ENCODE results near the gene AGPAT3.

Gene AGPAT3

GRCh38 chr21:44019568-44019958 lies 154.5 kb downstream of the AGPAT3 start:
- DNase-seq: no peak
- in situ Hi-C loops (cut with HindIII; ENCODE audit: low pct_ligation_motif_present, low sequenced_read_pairs): no loop called here
- Histone ChIP-seq H3K27me3 (replicated peaks) (no peaks in the 10 kb centered on the region), H3K4me3 (ENCODE audit: low read depth, low read length) (no peak overlapping the region), H3K36me3 (replicated peaks) (no peaks in the 10 kb centered on the region), H3K27ac (no peak overlapping the region)
- no peak for TF ChIP-seq CTCF (IDR thresholded peaks at IDR 0.05; ENCODE audit: low read depth, low read length, missing control alignments)

GRCh38 chr21:44020551-44020950 lies 155.5 kb downstream of the AGPAT3 start:
- Histone ChIP-seq H3K4me3 (ENCODE audit: low read depth, low read length) (no peak overlapping the region), H3K27ac (no peak overlapping the region), H3K27me3 (replicated peaks) (no peaks in the 10 kb centered on the region), H3K36me3 (replicated peaks) (no peaks in the 10 kb centered on the region)
- TF ChIP-seq CTCF (IDR thresholded peaks at IDR 0.05; ENCODE audit: low read depth, low read length, missing control alignments): no peak
- DNase-seq: no peak
- in situ Hi-C loops (cut with HindIII; ENCODE audit: low pct_ligation_motif_present, low sequenced_read_pairs): no loop called here

GRCh38 chr21:44021064-44021463 lies 156.0 kb downstream of the AGPAT3 start:
- no peak overlapping the region for H3K4me3 ChIP-seq (ENCODE audit: low read depth, low read length)
- H3K27me3 ChIP-seq (replicated peaks): no peaks in the 10 kb centered on the region
- no peak overlapping the region for H3K27ac ChIP-seq
- in situ Hi-C loops (cut with HindIII; ENCODE audit: low pct_ligation_motif_present, low sequenced_read_pairs): no loop called here
- H3K36me3 ChIP-seq (replicated peaks): no peaks in the 10 kb centered on the region
- TF ChIP-seq CTCF (IDR thresholded peaks at IDR 0.05; ENCODE audit: low read depth, low read length, missing control alignments): no peak
- no peak for DNase-seq

- H3K27ac ChIP-seq: no peak overlapping the region
- no peak for DNase-seq
- no peak overlapping the region for H3K4me3 ChIP-seq (ENCODE audit: low read depth, low read length)
- in situ Hi-C loops (cut with HindIII; ENCODE audit: low pct_ligation_motif_present, low sequenced_read_pairs): no loop called here
- no peaks in the 10 kb centered on the region for H3K27me3 ChIP-seq (replicated peaks)
- H3K36me3 ChIP-seq (replicated peaks): no peaks in the 10 kb centered on the region
- no peak for TF ChIP-seq CTCF (IDR thresholded peaks at IDR 0.05; ENCODE audit: low read depth, low read length, missing control alignments)
These were observed 159.2 kb downstream of the AGPAT3 start for GRCh38 chr21:44024257-44024656.

- in situ Hi-C loops (cut with HindIII; ENCODE audit: low pct_ligation_motif_present, low sequenced_read_pairs): no loop called here
- Histone ChIP-seq H3K36me3 (replicated peaks) (no peaks in the 10 kb centered on the region), H3K27ac (peak overlapping the region; percentile 1), H3K4me3 (ENCODE audit: low read depth, low read length) (no peak overlapping the region), H3K27me3 (replicated peaks) (no peaks in the 10 kb centered on the region)
- peak; percentile 72 for DNase-seq
- TF ChIP-seq CTCF (IDR thresholded peaks at IDR 0.05; ENCODE audit: low read depth, low read length, missing control alignments): peak; percentile 17
These were observed 159.9 kb downstream of the AGPAT3 start for GRCh38 chr21:44024887-44025353.

- no peak for TF ChIP-seq CTCF (IDR thresholded peaks at IDR 0.05; ENCODE audit: low read depth, low read length, missing control alignments)
- Histone ChIP-seq H3K36me3 (replicated peaks) (peaks cover 4% of the 10 kb centered on the region), H3K27me3 (replicated peaks) (no peaks in the 10 kb centered on the region), H3K4me3 (ENCODE audit: low read depth, low read length) (no peak overlapping the region), H3K27ac (no peak overlapping the region)
- in situ Hi-C loops (cut with HindIII; ENCODE audit: low pct_ligation_motif_present, low sequenced_read_pairs): no loop called here
- no peak for DNase-seq
These were observed 162.7 kb downstream of the AGPAT3 start for GRCh38 chr21:44027607-44028286.
